ENCODE results near the gene TUBB4A.

DNA sequence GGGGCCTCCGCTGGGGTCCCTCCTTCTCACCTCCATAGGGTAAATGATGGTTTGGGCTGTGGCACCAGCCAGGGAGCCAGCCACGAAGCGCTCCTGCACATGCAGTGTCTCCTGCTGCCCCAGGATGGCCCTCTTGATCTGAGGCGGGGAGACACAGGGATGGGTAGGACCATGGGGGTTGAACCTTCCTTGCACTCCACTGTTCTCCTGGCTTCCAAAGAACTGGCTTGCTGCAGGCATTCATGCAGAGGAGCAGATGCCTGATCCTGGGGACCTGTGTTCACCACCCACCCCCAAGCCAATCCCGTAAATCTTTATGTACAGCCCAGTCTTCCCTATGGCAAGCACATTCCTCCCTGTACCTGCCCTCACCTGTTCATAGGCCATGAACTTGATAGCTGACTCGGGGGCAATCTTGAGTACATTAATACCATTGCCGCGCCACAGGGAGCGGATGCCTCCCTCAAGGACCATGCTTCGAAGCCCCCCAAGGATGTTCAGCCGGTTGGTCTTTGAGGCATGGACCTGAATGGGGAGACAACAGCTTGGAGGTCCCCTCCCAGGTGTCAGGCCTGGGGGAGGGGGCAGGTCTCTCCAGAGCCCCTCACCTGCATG is 48.1 kb downstream of the TUBB4A start:
- TF ChIP-seq EZH2phosphoT487 (IDR thresholded peaks at IDR 0.05; ENCODE audit: insufficient read depth, low read depth) (no peak), EZH2 (IDR thresholded peaks at IDR 0.05; ENCODE audit: insufficient read depth, poor library complexity, severe bottlenecking) (no peak)

Data from GM23248 (cell line).